GM12874 (cell line): ENCODE measurements around the gene KIF2A.

Source experiments
- TF ChIP-seq, protein P1 (sequence below): IDR thresholded peaks from 2 replicates; pipeline ENCODE4 v1.5.1; 2011; ENCODE audit warnings: low read depth, mild to moderate bottlenecking, control low read depth, low read length, moderate library complexity; ENCODE audit not compliant: insufficient read depth

The KIF2A gene

DNA sequence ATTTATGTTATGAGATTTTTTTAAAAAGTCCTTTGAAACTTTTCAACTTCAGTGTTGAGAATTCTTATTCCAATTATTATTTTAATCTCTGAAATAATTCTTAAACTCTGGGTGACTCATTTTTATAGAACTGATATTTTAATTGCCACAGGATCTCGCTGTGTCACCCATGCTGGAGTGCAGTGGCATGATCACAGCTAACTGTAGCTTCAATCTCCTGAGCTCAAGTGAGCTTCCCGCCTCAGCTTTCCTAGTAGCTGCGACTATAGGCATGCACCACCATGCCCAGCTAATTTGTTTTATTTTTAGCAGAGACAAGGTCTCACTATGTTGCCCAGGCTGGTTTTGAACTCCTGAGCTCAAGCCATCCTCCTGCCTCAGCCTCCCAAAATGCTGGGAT lies 56.7 kb downstream of the KIF2A start:
- TF ChIP-seq, protein P1, sequence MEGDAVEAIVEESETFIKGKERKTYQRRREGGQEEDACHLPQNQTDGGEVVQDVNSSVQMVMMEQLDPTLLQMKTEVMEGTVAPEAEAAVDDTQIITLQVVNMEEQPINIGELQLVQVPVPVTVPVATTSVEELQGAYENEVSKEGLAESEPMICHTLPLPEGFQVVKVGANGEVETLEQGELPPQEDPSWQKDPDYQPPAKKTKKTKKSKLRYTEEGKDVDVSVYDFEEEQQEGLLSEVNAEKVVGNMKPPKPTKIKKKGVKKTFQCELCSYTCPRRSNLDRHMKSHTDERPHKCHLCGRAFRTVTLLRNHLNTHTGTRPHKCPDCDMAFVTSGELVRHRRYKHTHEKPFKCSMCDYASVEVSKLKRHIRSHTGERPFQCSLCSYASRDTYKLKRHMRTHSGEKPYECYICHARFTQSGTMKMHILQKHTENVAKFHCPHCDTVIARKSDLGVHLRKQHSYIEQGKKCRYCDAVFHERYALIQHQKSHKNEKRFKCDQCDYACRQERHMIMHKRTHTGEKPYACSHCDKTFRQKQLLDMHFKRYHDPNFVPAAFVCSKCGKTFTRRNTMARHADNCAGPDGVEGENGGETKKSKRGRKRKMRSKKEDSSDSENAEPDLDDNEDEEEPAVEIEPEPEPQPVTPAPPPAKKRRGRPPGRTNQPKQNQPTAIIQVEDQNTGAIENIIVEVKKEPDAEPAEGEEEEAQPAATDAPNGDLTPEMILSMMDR = no peak

GRCh38 chr5:62369039-62369438 lies 63.0 kb downstream of the KIF2A start:
- TF ChIP-seq, protein P1 = no peak

GRCh38 chr5:62371409-62371808 lies 65.4 kb downstream of the KIF2A start:
- TF ChIP-seq, protein P1 = no peak

GRCh38 chr5:62372600-62372999 lies 66.6 kb downstream of the KIF2A start:
- TF ChIP-seq, protein P1 = no peak

- TF ChIP-seq, protein P1 = no peak
Observed at GRCh38 chr5:62373382-62373781, 67.4 kb downstream of the KIF2A start.

DNA sequence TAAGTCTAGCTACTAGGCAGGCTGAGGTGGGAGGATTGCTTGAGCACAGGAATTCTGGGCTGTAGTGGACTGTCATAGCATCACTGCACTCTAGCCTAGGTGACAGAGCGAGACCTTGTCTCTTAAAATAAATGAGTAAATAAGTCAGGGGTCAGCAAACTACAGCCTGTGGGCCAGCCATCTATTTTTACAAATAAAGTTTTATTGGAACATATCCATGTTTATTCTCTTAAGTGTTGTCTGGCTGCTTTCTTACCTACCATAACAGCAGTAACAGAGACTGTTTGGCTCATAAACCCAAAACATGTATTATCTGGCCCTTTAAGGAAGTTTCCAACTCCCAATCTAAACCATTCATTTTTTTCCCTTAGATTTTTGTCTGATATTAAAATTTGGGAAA lies 68.1 kb downstream of the KIF2A start:
- TF ChIP-seq, protein P1 = no peak

DNA sequence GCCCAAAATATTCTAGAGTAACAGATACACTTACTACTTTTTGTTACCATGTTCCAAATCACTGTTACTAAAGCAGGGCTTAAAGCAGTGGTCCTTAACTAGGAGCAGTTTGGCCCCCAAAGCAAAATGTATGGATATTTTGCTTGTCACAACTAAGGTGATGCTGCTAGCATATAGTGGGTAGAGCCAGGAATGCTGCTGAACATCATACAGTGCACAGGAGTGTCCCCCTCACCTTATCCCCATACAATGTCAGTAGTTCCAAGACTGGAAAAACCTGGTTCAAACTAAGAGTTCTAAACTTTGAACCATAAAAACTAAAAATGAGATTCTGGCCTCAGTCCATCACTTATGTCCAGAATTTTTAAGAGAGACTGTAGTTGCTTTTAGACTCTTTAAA lies 69.6 kb downstream of the KIF2A start:
- TF ChIP-seq, protein P1 = no peak

DNA sequence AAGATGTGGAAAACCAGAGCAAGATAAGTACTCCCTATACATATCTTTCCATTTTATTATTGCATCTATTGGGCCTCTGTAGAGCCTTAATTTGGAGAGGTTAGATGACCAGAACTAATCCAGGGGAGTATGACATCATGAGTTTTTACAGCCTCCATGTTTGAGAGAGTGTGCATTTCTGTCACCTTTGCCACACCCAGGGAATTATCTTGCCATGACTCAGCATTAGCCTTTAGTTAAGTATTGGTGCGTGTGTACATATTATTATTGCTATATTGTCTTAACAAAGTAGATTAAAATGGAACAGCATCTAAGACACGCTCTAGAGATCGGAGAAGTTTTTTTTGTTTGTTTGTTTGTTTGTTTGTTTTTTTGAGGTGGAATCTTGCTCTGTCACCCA lies 70.1 kb downstream of the KIF2A start:
- TF ChIP-seq, protein P1 = no peak
